Esophagus squamous epithelium (tissue), 5 donors: ENCODE data around the gene AVEN. TPM values are rescaled to one million over a fixed set of nuclear protein-coding genes. Genes with fewer than 3 reads are reported as not detected.

ENCODE experiments used
- DNase-seq: peaks from one replicate; lab custom pipeline; 2025; lab: John Stamatoyannopoulos, UW
- H3K27ac ChIP-seq, 4 donors: fragments of 200-600 bp; sonication (generic); one replicate each; pipeline ENCODE4 v1.5.1; 2016 to 2019; ENCODE audit warnings: mild to moderate bottlenecking in 1 of 4
- H3K27me3 ChIP-seq, 4 donors: fragments of 200-600 bp; sonication (generic); 1 replicate in 3 of 4; 2 replicates in 1 of 4; pipeline versions ENCODE4 v1.5.1 to v1.6.0; 2017 to 2021; ENCODE audit warnings: antibody characterized with exemption in 1 of 4
- H3K36me3 ChIP-seq, 3 donors: fragments of 200-600 bp; sonication (generic); one replicate each; pipeline ENCODE4 v1.5.1; 2016 to 2019
- H3K4me1 ChIP-seq, 3 donors: fragments of 200-600 bp; sonication (generic); one replicate each; pipeline ENCODE4 v1.5.1; 2017 to 2019
- H3K4me3 ChIP-seq, 4 donors: fragments of 200-600 bp; sonication (generic); 1 replicate in 3 of 4; 2 replicates in 1 of 4; pipeline ENCODE4 v1.5.1; 2016 to 2019; ENCODE audit warnings: mild to moderate bottlenecking in 2 of 4, moderate library complexity in 1 of 4
- H3K9me3 ChIP-seq, 3 donors: fragments of 200-600 bp; sonication (generic); one replicate each; pipeline ENCODE4 v1.5.1; 2016 to 2019
- POLR2A ChIP-seq, 4 donors: fragments of 450-650 bp; IDR thresholded peaks; one replicate each; pipeline ENCODE4 v1.6.1; 2017; ENCODE audit warnings: antibody characterized with exemption in 4 of 4, mild to moderate bottlenecking in 4 of 4, moderate library complexity in 3 of 4
- WGBS, 2 donors: methylation state at CpG; one replicate each; pipeline ENCODE4 v1.1.5; 2018; 5-methylcytosine and 5-hydroxymethylcytosine counted together
- intact Hi-C: fragments of 100-400 bp; cut with DNase I; formaldehyde crosslinking; loops from one replicate; pipeline ENCODE4 v1.15.0; 2022
- total RNA-seq, 4 donors: library from RNA; depleted of rRNA; stranded (reverse); fragments of >200 nt; gene quantifications; one replicate each; pipeline ENCODE4 v1.1.0, GENCODE V29; 2016
- TF ChIP-seq, protein P1 (sequence below), 6 experiments: fragments of 450-650 bp in 4 of 6; fragments of 200-600 bp in 2 of 6; sonication (generic) in 2 of 6; IDR thresholded peaks; one replicate each; pipeline ENCODE4 v1.5.1; 2016 to 2019; ENCODE audit warnings: antibody characterized with exemption in 6 of 6, mild to moderate bottlenecking in 4 of 6, moderate library complexity in 4 of 6
- donor health status: DM: yes; HTN: yes; CAD: no.

Gene AVEN
- total RNA-seq, 4 donors from 2014 or later, result 9.9 to 17.5 (median 16.5) TPM

DNA sequence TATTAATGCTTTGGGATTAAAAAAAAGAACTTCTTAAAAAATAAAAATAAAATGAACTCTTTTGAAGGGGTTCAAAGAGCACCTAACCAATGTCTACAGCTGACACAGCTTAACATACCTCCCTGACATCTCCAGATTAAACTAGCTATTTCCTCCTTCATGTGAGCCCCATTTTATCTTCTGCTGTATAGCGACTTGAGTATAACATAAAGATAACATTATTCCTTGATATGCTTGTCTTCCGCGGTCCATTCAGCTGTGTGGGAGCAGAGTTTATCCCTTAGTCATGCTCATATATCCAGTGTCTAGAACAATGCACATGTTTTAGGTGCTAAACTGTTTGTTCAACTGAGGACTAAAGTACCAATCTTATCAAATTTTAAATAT, 78.5 kb downstream of the AVEN start:
- Histone ChIP-seq H3K36me3 (no peaks in the 10 kb centered on the region), H3K4me3 (no peak overlapping the region), H3K27ac (no peak overlapping the region), H3K27me3 (no peaks in the 10 kb centered on the region), H3K9me3 (no peaks in the 10 kb centered on the region), H3K4me1 (no peaks in the 10 kb centered on the region)
- TF ChIP-seq, protein P1, sequence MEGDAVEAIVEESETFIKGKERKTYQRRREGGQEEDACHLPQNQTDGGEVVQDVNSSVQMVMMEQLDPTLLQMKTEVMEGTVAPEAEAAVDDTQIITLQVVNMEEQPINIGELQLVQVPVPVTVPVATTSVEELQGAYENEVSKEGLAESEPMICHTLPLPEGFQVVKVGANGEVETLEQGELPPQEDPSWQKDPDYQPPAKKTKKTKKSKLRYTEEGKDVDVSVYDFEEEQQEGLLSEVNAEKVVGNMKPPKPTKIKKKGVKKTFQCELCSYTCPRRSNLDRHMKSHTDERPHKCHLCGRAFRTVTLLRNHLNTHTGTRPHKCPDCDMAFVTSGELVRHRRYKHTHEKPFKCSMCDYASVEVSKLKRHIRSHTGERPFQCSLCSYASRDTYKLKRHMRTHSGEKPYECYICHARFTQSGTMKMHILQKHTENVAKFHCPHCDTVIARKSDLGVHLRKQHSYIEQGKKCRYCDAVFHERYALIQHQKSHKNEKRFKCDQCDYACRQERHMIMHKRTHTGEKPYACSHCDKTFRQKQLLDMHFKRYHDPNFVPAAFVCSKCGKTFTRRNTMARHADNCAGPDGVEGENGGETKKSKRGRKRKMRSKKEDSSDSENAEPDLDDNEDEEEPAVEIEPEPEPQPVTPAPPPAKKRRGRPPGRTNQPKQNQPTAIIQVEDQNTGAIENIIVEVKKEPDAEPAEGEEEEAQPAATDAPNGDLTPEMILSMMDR (IDR thresholded peaks at IDR 0.05), result no peak
- TF ChIP-seq POLR2A (IDR thresholded peaks at IDR 0.05), result no peak
- 83 to 91% methylated on average over 3 of the region's 3 CpGs for WGBS, 2 donors
- intact Hi-C loops, result no loop called here
- DNase-seq, result no peak

DNA sequence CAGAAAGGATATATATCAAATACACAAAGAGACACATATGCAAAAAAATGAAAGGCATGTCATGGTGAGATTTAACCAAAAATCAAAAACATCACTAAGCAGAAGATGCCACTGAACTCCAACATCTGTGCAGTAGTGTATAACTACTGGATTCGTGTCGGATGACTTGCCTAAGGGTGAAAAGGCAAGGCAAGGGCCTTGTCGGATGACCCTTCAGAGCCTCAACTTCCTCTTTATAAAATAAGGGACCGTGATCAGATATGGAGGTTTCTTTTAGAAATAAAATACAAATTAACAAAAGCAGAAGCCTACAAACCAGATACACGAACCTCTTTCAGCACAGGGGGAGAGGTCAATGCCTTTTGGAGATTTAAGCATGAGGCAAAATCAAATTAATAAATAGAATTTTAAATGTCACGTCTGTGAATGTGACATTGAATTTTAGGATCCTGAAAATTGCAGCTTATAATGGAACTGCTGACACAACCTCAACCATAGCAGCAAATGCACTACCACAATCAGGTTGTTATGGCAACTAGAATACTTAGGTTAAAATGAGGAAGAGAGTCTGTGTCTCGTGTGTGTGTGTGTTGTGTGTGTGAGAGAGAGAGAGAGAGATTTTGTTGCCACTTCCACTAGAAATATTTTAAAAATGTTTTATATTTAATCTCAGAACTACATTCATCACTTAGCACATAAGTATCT, 79.0 kb downstream of the AVEN start:
- intact Hi-C loops, result no loop called here
- DNase-seq, result no peak
- TF ChIP-seq POLR2A (IDR thresholded peaks at IDR 0.05), result no peak
- TF ChIP-seq, protein P1 (IDR thresholded peaks at IDR 0.05), result no peak
- no peaks in the 10 kb centered on the region for H3K9me3 ChIP-seq
- WGBS, 2 donors, result 81 to 85% methylated on average over 7 of the region's 7 CpGs
- no peaks in the 10 kb centered on the region for H3K27me3 ChIP-seq
- no peaks in the 10 kb centered on the region for H3K36me3 ChIP-seq
- no peak overlapping the region for H3K4me3 ChIP-seq
- H3K27ac ChIP-seq, result no peak overlapping the region
- no peaks in the 10 kb centered on the region for H3K4me1 ChIP-seq

GRCh38 chr15:33956397-33956796, 82.6 kb downstream of the AVEN start:
- WGBS, 2 donors, result 46 to 50% methylated on average over 1 of the region's 1 CpG
- intact Hi-C loops, result no loop called here
- DNase-seq, result no peak
- no peak for TF ChIP-seq POLR2A (IDR thresholded peaks at IDR 0.05)
- TF ChIP-seq, protein P1 (IDR thresholded peaks at IDR 0.05), result no peak
- Histone ChIP-seq H3K27ac (no peak overlapping the region), H3K36me3 (no peaks in the 10 kb centered on the region), H3K27me3 (no peaks in the 10 kb centered on the region), H3K9me3 (no peaks in the 10 kb centered on the region), H3K4me3 (no peak overlapping the region), H3K4me1 (no peaks in the 10 kb centered on the region)

- TF ChIP-seq POLR2A (IDR thresholded peaks at IDR 0.05), result no peak
- TF ChIP-seq, protein P1 (IDR thresholded peaks at IDR 0.05), result no peak
- intact Hi-C loops, result no loop called here
- no peaks in the 10 kb centered on the region for H3K27me3 ChIP-seq
- no peaks in the 10 kb centered on the region for H3K9me3 ChIP-seq
- H3K27ac ChIP-seq, result no peak overlapping the region
- H3K36me3 ChIP-seq, result no peaks in the 10 kb centered on the region
- H3K4me3 ChIP-seq, result no peak overlapping the region
- no peaks in the 10 kb centered on the region for H3K4me1 ChIP-seq
- 80 to 88% methylated on average over 10 of the region's 10 CpGs for WGBS, 2 donors
- no peak for DNase-seq
Measured at GRCh38 chr15:33955945-33956344, 83.1 kb downstream of the AVEN start.

DNA sequence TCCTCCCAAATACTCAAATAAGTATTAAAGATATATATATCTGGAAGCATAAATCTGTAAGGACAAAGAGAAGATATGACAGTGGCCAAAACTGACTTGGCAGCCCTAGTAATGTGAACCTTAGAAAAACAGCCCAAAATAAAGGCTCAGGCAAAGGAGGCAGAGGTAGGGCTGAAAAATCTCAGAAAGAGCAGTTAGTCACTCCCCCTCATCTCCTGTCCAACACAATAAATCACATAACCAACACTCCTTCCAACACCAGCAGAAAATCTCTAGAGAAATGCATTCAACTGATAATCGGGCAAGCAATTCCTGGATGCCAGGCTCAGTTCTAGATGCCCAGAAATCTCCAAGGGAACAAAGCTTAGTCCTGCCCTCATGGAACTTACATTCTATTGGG, 92.9 kb downstream of the AVEN start:
- Histone ChIP-seq H3K27ac (no peak overlapping the region), H3K27me3 (no peaks in the 10 kb centered on the region), H3K36me3 (peaks cover 0 to 4% (median 0%) of the 10 kb centered on the region in 3 donors), H3K4me3 (no peak overlapping the region), H3K4me1 (no peaks in the 10 kb centered on the region), H3K9me3 (no peaks in the 10 kb centered on the region)
- intact Hi-C loops, result no loop called here
- WGBS, 2 donors, result 88 to 100% methylated on average over 1 of the region's 1 CpG
- DNase-seq, result no peak
- no peak for TF ChIP-seq POLR2A (IDR thresholded peaks at IDR 0.05)
- TF ChIP-seq, protein P1 (IDR thresholded peaks at IDR 0.05), result no peak
